GM12875 (cell line): ENCODE measurements around the gene MAP1B.

ENCODE experiments used
- H3K4me3 ChIP-seq: one replicate; pipeline ENCODE4 v1.5.1; 2011; ENCODE audit warnings: low read depth, low read length, control low read depth
- TF ChIP-seq, protein P1 (sequence below): IDR thresholded peaks from 2 replicates; pipeline ENCODE4 v1.5.1; 2011; ENCODE audit warnings: low read depth, mild to moderate bottlenecking, control low read depth, inconsistent platforms, low read length, moderate library complexity, borderline replicate concordance; ENCODE audit not compliant: insufficient read depth

The MAP1B gene

DNA sequence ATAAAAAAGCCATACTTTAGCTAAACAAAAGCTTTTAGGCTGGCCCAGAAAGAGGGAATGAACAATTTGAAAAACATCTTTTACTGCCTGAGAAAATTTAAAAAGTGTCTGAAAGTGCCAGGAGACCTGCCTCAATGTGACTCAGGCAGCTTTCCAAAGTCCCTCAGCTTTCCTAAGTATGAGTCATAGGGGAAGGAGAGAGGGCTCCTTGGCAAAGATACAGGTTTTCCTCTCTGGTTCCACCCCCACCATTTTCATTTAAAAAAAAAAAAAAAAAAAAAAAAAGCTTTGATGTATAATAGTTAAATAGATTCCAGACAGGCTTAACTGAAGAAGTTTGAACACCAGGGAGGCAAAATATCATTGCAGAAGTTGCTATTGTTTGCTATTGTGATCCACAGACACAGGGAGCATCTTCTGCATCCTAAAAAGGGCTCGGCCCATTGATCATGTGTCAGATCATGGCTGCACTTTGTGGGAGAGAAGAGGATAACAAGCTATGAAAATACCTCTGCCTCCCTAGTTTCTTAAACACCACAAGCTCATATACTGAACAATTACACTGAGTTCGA, 141.2 kb downstream of the MAP1B start:
- TF ChIP-seq, protein P1, sequence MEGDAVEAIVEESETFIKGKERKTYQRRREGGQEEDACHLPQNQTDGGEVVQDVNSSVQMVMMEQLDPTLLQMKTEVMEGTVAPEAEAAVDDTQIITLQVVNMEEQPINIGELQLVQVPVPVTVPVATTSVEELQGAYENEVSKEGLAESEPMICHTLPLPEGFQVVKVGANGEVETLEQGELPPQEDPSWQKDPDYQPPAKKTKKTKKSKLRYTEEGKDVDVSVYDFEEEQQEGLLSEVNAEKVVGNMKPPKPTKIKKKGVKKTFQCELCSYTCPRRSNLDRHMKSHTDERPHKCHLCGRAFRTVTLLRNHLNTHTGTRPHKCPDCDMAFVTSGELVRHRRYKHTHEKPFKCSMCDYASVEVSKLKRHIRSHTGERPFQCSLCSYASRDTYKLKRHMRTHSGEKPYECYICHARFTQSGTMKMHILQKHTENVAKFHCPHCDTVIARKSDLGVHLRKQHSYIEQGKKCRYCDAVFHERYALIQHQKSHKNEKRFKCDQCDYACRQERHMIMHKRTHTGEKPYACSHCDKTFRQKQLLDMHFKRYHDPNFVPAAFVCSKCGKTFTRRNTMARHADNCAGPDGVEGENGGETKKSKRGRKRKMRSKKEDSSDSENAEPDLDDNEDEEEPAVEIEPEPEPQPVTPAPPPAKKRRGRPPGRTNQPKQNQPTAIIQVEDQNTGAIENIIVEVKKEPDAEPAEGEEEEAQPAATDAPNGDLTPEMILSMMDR = no peak
- no peak overlapping the region for H3K4me3 ChIP-seq

DNA sequence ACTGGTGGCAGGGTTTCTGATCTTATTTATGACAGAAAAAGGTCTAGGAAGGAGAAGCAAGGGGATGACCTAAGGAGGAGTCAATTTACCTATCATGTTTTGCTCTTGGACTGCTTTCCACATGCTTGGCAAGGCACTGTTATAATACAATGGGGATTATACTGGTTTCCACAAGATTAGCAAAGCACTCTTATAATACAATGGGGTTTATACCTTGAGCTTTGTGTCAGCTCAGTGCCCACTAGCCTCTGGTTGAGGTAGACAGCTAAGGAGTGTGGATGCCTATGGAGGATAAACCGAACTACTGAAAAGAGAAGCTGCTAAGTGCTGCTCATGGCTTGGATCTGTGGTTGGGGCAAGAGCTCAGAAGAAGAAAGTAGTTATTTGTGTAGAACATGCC, 144.1 kb downstream of the MAP1B start:
- TF ChIP-seq, protein P1 = no peak
- H3K4me3 ChIP-seq = no peak overlapping the region

GRCh38 chr5:72252008-72252407, 144.7 kb downstream of the MAP1B start:
- H3K4me3 ChIP-seq = no peak overlapping the region
- TF ChIP-seq, protein P1 = no peak

DNA sequence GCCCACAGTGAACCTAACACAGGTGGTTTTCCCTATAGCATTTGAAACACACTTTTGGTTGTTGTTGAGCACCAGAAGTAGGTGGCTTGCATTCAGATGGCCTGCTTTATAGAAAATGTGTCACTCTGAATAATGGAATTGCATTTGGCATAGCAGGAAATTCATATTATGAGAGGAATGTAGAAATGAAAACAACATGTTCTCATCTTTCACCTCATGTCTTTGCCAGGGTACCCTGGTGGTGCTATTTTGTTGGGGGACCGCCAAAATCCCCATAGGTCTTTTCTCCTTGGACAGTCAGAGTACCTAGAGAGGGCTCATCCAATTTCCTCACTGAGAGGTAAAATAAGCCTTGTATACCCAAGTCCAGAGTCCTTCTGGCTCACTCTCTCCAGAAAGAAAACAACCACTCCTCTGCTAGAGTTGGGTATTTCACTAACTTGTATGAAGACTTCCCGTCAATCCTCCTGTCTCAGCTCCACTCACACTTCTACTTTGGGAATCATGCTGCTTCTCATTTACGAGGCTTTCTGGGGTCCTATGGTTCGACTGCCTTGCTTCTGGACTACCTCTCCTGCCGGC, 145.4 kb downstream of the MAP1B start:
- H3K4me3 ChIP-seq = no peak overlapping the region
- TF ChIP-seq, protein P1 = no peak

DNA sequence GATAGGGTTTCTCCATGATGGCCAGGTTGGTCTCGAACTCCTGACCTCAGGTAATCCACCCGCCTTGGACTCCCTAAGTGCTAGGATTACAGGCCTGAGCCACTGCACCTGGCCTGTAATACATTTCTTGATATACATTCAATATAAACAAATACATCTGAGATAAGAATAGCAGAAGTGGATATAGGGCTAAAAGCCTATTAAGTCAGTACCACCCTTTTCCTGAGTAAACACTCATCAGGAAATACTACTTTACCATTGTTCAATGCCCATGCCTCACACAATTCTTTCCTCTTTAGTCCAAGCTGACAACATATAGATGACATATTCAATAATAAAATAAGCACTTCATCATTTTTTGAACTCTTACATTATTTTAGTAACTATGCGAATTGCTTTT, 148.0 kb downstream of the MAP1B start:
- H3K4me3 ChIP-seq = no peak overlapping the region
- TF ChIP-seq, protein P1 = no peak

DNA sequence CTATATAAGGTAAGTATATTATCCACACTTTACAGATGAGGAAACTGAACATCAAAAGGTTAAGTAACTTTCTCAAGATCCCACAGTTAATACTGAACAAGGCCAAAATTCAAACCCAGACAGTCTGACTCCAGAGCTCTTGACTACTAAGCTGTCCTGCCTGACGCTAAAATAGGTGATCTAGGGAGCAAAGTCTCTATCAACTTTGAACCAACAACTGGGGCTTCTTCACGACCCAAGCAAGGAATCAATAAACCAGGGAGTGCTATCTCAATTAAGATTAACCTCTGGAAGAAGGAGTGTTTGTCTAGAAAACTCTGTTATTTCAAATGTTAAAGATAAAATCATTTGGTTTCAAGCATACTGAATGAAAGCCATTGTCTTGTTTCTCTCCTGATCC, 148.4 kb downstream of the MAP1B start:
- TF ChIP-seq, protein P1 = no peak
- H3K4me3 ChIP-seq = no peak overlapping the region

GRCh38 chr5:72256536-72256935, 149.3 kb downstream of the MAP1B start:
- H3K4me3 ChIP-seq = no peak overlapping the region
- TF ChIP-seq, protein P1 = no peak
